ENCODE data around the gene CDH22. TPM values are rescaled to one million over a fixed set of nuclear protein-coding genes. Genes with fewer than 3 reads are reported as not detected.

Gene CDH22
- total RNA-seq, 1 donor from 2014 or later: 0.09 TPM

- ATAC-seq (ENCODE audit: low read depth) (no peak), DNase-seq (no peak)
- POLR2A ChIA-PET: no interaction called here
- Mint-ChIP-seq H3K4me1 (peaks cover 27% of the 10 kb centered on the region), H3K4me3 (no peak overlapping the region), H3K27me3 (peaks cover 52% of the 10 kb centered on the region), H3K36me3 (ENCODE audit: low read depth) (no peaks in the 10 kb centered on the region), H3K9me3 (no peaks in the 10 kb centered on the region), H3K27ac (no peak overlapping the region)
- TF ChIP-seq, protein P1, sequence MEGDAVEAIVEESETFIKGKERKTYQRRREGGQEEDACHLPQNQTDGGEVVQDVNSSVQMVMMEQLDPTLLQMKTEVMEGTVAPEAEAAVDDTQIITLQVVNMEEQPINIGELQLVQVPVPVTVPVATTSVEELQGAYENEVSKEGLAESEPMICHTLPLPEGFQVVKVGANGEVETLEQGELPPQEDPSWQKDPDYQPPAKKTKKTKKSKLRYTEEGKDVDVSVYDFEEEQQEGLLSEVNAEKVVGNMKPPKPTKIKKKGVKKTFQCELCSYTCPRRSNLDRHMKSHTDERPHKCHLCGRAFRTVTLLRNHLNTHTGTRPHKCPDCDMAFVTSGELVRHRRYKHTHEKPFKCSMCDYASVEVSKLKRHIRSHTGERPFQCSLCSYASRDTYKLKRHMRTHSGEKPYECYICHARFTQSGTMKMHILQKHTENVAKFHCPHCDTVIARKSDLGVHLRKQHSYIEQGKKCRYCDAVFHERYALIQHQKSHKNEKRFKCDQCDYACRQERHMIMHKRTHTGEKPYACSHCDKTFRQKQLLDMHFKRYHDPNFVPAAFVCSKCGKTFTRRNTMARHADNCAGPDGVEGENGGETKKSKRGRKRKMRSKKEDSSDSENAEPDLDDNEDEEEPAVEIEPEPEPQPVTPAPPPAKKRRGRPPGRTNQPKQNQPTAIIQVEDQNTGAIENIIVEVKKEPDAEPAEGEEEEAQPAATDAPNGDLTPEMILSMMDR (IDR thresholded peaks at IDR 0.05): no peak
- intact Hi-C loops (cut with micrococcal nuclease): no loop called here
- CTCF ChIA-PET: no interaction called here
Observed at GRCh38 chr20:46139908-46140482, 168.3 kb downstream of the CDH22 start.

- H3K9me3 Mint-ChIP-seq: no peaks in the 10 kb centered on the region
- ATAC-seq (ENCODE audit: low read depth) (no peak), DNase-seq (no peak)
- intact Hi-C loops (cut with micrococcal nuclease): no loop called here
- POLR2A ChIA-PET: interaction anchor here (0.6 kb wide), 1 partner anchor 120 kb away, joined by 7 read pairs; no protein-coding TSS in a partner anchor
- CTCF ChIA-PET: no interaction called here
- H3K36me3 Mint-ChIP-seq (ENCODE audit: low read depth): no peaks in the 10 kb centered on the region
- no peak overlapping the region for H3K27ac Mint-ChIP-seq
- peaks cover 49% of the 10 kb centered on the region for H3K27me3 Mint-ChIP-seq
- H3K4me1 Mint-ChIP-seq: peaks cover 29% of the 10 kb centered on the region
- TF ChIP-seq, protein P1 (IDR thresholded peaks at IDR 0.05): no peak
- H3K4me3 Mint-ChIP-seq: no peak overlapping the region
Observed at GRCh38 chr20:46139266-46139889, 168.9 kb downstream of the CDH22 start.

- intact Hi-C loops (cut with micrococcal nuclease): no loop called here
- Mint-ChIP-seq H3K4me3 (no peak overlapping the region), H3K36me3 (ENCODE audit: low read depth) (no peaks in the 10 kb centered on the region), H3K27ac (no peak overlapping the region), H3K27me3 (peaks cover 38% of the 10 kb centered on the region), H3K9me3 (no peaks in the 10 kb centered on the region), H3K4me1 (peaks cover 34% of the 10 kb centered on the region)
- DNase-seq: no peak
- ATAC-seq (ENCODE audit: low read depth): no peak
- TF ChIP-seq, protein P1 (IDR thresholded peaks at IDR 0.05): no peak
- ChIA-PET POLR2A (no interaction called here), CTCF (no interaction called here)
Observed at GRCh38 chr20:46137816-46138215, 170.5 kb downstream of the CDH22 start.

GRCh38 chr20:46135856-46136633 lies 172.3 kb downstream of the CDH22 start:
- ATAC-seq (ENCODE audit: low read depth) (no peak), DNase-seq (no peak)
- Mint-ChIP-seq H3K27me3 (peaks cover 24% of the 10 kb centered on the region), H3K27ac (no peak overlapping the region), H3K4me3 (no peak overlapping the region), H3K4me1 (peaks cover 49% of the 10 kb centered on the region), H3K9me3 (no peaks in the 10 kb centered on the region), H3K36me3 (ENCODE audit: low read depth) (no peaks in the 10 kb centered on the region)
- intact Hi-C loops (cut with micrococcal nuclease): no loop called here
- TF ChIP-seq, protein P1 (IDR thresholded peaks at IDR 0.05): no peak
- CTCF ChIA-PET: no interaction called here
- POLR2A ChIA-PET: interaction anchor here (1.0 kb wide), 1 partner anchor 10 kb away, joined by 4 read pairs; no protein-coding TSS in a partner anchor

GRCh38 chr20:46134716-46135115 lies 173.6 kb downstream of the CDH22 start:
- ChIA-PET CTCF (no interaction called here), POLR2A (no interaction called here)
- intact Hi-C loops (cut with micrococcal nuclease): no loop called here
- Mint-ChIP-seq H3K27me3 (peaks cover 16% of the 10 kb centered on the region), H3K4me3 (no peak overlapping the region), H3K36me3 (ENCODE audit: low read depth) (peaks cover 4% of the 10 kb centered on the region), H3K4me1 (peaks cover 56% of the 10 kb centered on the region), H3K9me3 (no peaks in the 10 kb centered on the region), H3K27ac (no peak overlapping the region)
- TF ChIP-seq, protein P1 (IDR thresholded peaks at IDR 0.05): no peak
- no peak for ATAC-seq (ENCODE audit: low read depth)
- DNase-seq: no peak
